Measurements from ENCODE around the gene RNPC3.

RNPC3 gene

DNA sequence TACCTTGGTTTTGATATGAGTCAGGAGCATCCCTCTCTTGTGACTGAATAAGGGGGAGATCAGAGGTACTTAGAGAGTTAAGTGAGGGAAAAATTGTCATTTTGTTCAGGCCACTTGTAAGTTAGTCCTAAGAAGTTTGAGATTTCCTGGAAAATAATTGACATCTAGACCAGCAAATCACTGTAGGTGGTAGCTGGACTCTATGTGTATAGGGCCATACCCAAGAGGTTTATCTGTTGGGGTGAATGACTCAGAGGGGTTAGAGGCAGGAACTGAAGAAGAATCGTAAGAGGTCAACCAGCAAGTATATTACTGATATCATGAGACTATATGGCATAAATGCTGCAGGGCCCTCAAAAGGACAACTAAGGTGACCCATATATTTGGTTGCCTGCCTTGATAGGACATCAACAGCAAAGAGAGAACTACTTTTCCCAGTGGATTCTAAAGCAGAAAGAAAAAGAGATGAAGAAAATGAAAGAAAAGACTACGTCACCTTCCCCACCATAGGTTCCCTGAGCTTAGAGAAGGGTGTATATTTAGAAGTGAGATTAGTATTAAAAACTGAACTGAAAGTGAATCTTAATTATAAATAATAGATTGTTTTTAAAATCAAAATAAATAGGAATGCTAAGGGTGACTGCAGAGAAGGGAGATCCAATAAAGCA, 8.0 kb upstream of the RNPC3 start:
- no peak for TF ChIP-seq CTCF (IDR thresholded peaks at IDR 0.05; ENCODE audit: low read depth, low read length)
- Histone ChIP-seq H3K9me3 (ENCODE audit: severe bottlenecking) (no peaks in the 10 kb centered on the region), H3K4me3 (ENCODE audit: low read depth, low read length) (no peak overlapping the region), H3K27ac (no peak overlapping the region), H3K27me3 (ENCODE audit: insufficient read depth, low read depth, severe bottlenecking) (no peaks in the 10 kb centered on the region), H3K36me3 (no peaks in the 10 kb centered on the region)
- DNase-seq, result no peak

DNA sequence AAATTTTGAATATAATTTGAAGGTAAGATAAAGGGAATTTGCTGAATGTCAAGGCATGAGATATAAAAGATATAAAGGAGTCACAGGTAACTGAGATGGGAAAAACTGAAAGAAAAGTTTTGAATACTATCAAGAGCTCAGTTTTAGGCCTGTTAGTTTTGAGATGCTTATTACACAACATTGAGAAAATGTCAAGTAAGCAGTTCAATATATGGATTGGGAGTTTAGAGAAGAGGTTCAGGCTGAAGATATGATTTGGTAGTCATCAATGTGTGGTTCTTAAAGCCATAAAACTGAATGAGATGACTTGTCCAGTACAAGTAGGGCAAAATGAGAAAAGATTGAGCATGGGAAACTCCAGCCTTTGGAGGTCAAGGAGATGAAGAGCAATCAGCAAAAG, 4.7 kb upstream of the RNPC3 start:
- H3K9me3 ChIP-seq (ENCODE audit: severe bottlenecking), result no peaks in the 10 kb centered on the region
- no peak overlapping the region for H3K4me3 ChIP-seq (ENCODE audit: low read depth, low read length)
- no peak overlapping the region for H3K27ac ChIP-seq
- no peak for DNase-seq
- H3K27me3 ChIP-seq (ENCODE audit: insufficient read depth, low read depth, severe bottlenecking), result no peaks in the 10 kb centered on the region
- H3K36me3 ChIP-seq, result no peaks in the 10 kb centered on the region
- no peak for TF ChIP-seq CTCF (IDR thresholded peaks at IDR 0.05; ENCODE audit: low read depth, low read length)

DNA sequence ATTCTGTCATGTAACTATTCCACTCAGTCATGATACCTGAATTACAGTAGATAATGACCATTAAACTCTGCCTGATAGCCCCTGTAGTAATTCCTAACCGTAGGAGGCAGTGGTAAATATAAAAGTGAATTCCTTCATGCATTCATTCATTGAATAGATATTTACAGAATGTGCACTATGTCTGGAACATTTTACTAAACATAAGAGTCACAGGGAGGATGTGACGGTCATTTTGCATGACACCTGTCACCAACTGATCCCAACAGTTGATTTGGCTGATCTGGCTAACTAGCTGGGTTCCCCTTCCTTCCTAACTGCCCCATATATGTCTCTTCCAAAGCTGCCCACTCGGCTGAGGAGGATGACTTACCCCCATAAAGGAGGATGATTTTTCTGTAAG, 2.2 kb upstream of the RNPC3 start:
- H3K9me3 ChIP-seq (ENCODE audit: severe bottlenecking), result no peaks in the 10 kb centered on the region
- no peak for DNase-seq
- H3K36me3 ChIP-seq, result peaks cover 5% of the 10 kb centered on the region
- no peak overlapping the region for H3K4me3 ChIP-seq (ENCODE audit: low read depth, low read length)
- no peaks in the 10 kb centered on the region for H3K27me3 ChIP-seq (ENCODE audit: insufficient read depth, low read depth, severe bottlenecking)
- no peak overlapping the region for H3K27ac ChIP-seq
- no peak for TF ChIP-seq CTCF (IDR thresholded peaks at IDR 0.05; ENCODE audit: low read depth, low read length)

DNA sequence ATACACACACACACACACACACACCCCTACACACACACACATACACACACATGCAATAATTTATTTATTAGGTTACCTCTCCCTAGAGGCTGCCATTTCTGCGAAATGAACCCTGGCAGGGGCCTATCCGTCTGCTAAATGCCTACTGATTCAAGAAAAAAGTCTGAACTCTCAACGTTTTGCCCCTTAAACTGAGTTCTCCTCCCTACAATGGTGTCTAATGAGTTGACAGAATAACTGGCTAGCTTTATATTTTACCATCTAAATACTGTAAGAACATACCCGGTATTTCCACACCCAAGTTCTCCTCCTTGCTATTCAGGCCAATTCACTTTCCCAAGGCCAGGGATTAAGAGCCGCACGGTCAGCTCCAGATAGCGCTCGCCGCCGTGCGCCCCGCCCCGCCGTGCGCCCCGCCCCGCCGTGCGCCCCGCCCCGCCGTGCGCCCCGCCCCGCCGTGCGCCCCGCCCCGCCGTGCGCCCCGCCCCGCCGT, 339 bp upstream of the RNPC3 start:
- Histone ChIP-seq H3K27ac (no peak overlapping the region), H3K9me3 (ENCODE audit: severe bottlenecking) (no peaks in the 10 kb centered on the region), H3K4me3 (ENCODE audit: low read depth, low read length) (peak overlapping the region; percentile 45), H3K27me3 (ENCODE audit: insufficient read depth, low read depth, severe bottlenecking) (no peaks in the 10 kb centered on the region), H3K36me3 (peaks cover 11% of the 10 kb centered on the region)
- DNase-seq, result peak; percentile 58
- no peak for TF ChIP-seq CTCF (IDR thresholded peaks at IDR 0.05; ENCODE audit: low read depth, low read length)

DNA sequence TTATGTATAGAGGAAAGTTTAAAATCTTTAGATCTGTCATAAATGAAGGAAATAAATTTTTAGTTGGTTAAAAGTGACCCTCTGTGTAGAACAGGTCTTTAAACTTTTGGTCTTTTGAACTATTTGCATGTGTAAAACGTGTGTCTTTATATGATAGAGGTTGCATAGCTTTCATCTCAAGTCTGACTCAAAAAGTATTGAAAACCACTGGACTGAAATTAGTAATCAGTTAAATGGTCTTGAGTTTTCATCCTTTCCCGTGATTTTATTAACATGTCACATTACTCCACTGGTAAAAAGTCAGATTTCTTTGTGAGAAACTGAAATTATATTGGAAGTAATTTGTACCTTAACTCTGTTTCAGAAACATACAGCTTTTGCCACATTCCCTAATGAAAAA, 1.8 kb downstream of the RNPC3 start:
- H3K4me3 ChIP-seq (ENCODE audit: low read depth, low read length), result no peak overlapping the region

More for the DNA sequence above, 1.8 kb downstream of the RNPC3 start:
- no peak for TF ChIP-seq CTCF (IDR thresholded peaks at IDR 0.05; ENCODE audit: low read depth, low read length)
- no peak overlapping the region for H3K27ac ChIP-seq
- H3K9me3 ChIP-seq (ENCODE audit: severe bottlenecking), result no peaks in the 10 kb centered on the region
- H3K36me3 ChIP-seq, result peaks cover 15% of the 10 kb centered on the region
- no peaks in the 10 kb centered on the region for H3K27me3 ChIP-seq (ENCODE audit: insufficient read depth, low read depth, severe bottlenecking)
- no peak for DNase-seq
